Islet of Langerhans (tissue), 1 donor: ENCODE data around the gene RAB7A.

Experiments used
- FAIRE-seq: peaks from one replicate; lab custom pipeline; 2011; peaks lifted over from hg19 to GRCh38; lab: Jason Lieb, UNC

Gene RAB7A

GRCh38 chr3:128794067-128794768 is 68.2 kb downstream of the RAB7A start:
- no peak for FAIRE-seq

GRCh38 chr3:128794770-128795649 is 69.0 kb downstream of the RAB7A start:
- FAIRE-seq: peak; percentile 69

- no peak for FAIRE-seq
These were observed 73.7 kb downstream of the RAB7A start for GRCh38 chr3:128799653-128800052.

- no peak for FAIRE-seq
These were observed 74.5 kb downstream of the RAB7A start for GRCh38 chr3:128800241-128801187.

- no peak for FAIRE-seq
These were observed 75.9 kb downstream of the RAB7A start for GRCh38 chr3:128801779-128802380.

- no peak for FAIRE-seq
These were observed 77.3 kb downstream of the RAB7A start for GRCh38 chr3:128803307-128803706.

GRCh38 chr3:128804017-128804810 is 78.2 kb downstream of the RAB7A start:
- peak; percentile 84 for FAIRE-seq

GRCh38 chr3:128804811-128805155 is 78.8 kb downstream of the RAB7A start:
- FAIRE-seq: no peak

- no peak for FAIRE-seq
These were observed 79.8 kb downstream of the RAB7A start for GRCh38 chr3:128805772-128806171.

GRCh38 chr3:128806588-128806987 is 80.6 kb downstream of the RAB7A start:
- no peak for FAIRE-seq

- no peak for FAIRE-seq
These were observed 81.3 kb downstream of the RAB7A start for GRCh38 chr3:128807186-128807830.

- FAIRE-seq: no peak
These were observed 82.7 kb downstream of the RAB7A start for GRCh38 chr3:128808672-128809071.

- FAIRE-seq: no peak
These were observed 87.1 kb downstream of the RAB7A start for GRCh38 chr3:128813097-128813496.

GRCh38 chr3:128814060-128814459 is 88.1 kb downstream of the RAB7A start:
- FAIRE-seq: no peak

GRCh38 chr3:128814519-128815317 is 88.7 kb downstream of the RAB7A start:
- FAIRE-seq: no peak

GRCh38 chr3:128815318-128816064 is 89.5 kb downstream of the RAB7A start:
- FAIRE-seq: no peak

GRCh38 chr3:128818186-128818787 is 92.3 kb downstream of the RAB7A start:
- FAIRE-seq: no peak

- FAIRE-seq: no peak
These were observed 94.4 kb downstream of the RAB7A start for GRCh38 chr3:128820252-128820839.
